Astrocyte (in vitro differentiated cells and primary cell): Measurements from ENCODE around the gene MEG3. TPM values are rescaled to one million over a fixed set of nuclear protein-coding genes. Genes with fewer than 3 reads are reported as not detected.

Source experiments
- DNase-seq: peaks from one replicate; pipeline ENCODE4 v3.0.0-alpha.2; 2010; ENCODE audit warnings: low read depth
- FAIRE-seq: peaks from 2 replicates; lab custom pipeline; 2011; peaks lifted over from hg19 to GRCh38; lab: Jason Lieb, UNC
- H2AFZ ChIP-seq: 2 replicates; pipeline ENCODE4 v1.6.0; 2012; ENCODE audit warnings: low read depth, low read length, inconsistent platforms
- H3K27ac ChIP-seq: 2 replicates; pipeline ENCODE4 v1.5.1; 2011; ENCODE audit warnings: low read depth, low read length, inconsistent platforms
- H3K27me3 ChIP-seq: 2 replicates; pipeline ENCODE4 v1.6.0; 2011; ENCODE audit warnings: low read length, inconsistent platforms; ENCODE audit not compliant: insufficient read depth
- H3K36me3 ChIP-seq: 2 replicates; pipeline ENCODE4 v1.5.1; 2011; ENCODE audit warnings: low read length, inconsistent platforms; ENCODE audit not compliant: insufficient read depth
- H3K4me1 ChIP-seq: 2 replicates; pipeline ENCODE4 v1.5.1; 2011; ENCODE audit warnings: low read length, inconsistent platforms; ENCODE audit not compliant: insufficient read depth
- H3K4me2 ChIP-seq: 2 replicates; pipeline ENCODE4 v1.6.0; 2012; ENCODE audit warnings: low read length, inconsistent platforms
- H3K4me3 ChIP-seq: 2 replicates; pipeline ENCODE4 v1.5.1; 2011; ENCODE audit warnings: low read depth, mild to moderate bottlenecking, low read length, inconsistent platforms; ENCODE audit not compliant: insufficient read depth
- H3K79me2 ChIP-seq: 2 replicates; pipeline ENCODE4 v1.6.0; 2012; ENCODE audit warnings: mild to moderate bottlenecking, low read length, inconsistent platforms; ENCODE audit not compliant: insufficient read depth
- H3K9ac ChIP-seq: 2 replicates; pipeline ENCODE4 v1.6.0; 2012; ENCODE audit warnings: mild to moderate bottlenecking, low read length, inconsistent platforms
- H3K9me3 ChIP-seq: 2 replicates; pipeline ENCODE4 v1.5.1; 2012; ENCODE audit warnings: low read depth, mild to moderate bottlenecking, low read length, inconsistent platforms; ENCODE audit not compliant: insufficient read depth
- H4K20me1 ChIP-seq: 2 replicates; pipeline ENCODE4 v1.6.0; 2012; ENCODE audit warnings: low read length, inconsistent platforms; ENCODE audit not compliant: insufficient read depth
- H3K27ac Mint-ChIP-seq: one replicate; pipeline ENCODE4 v1.8.0; 2021; ENCODE audit warnings: mild to moderate bottlenecking, mixed read lengths; ENCODE audit not compliant: unreplicated experiment
- H3K27me3 Mint-ChIP-seq: one replicate; pipeline ENCODE4 v1.8.0; 2021; ENCODE audit warnings: low read depth, mixed read lengths; ENCODE audit not compliant: unreplicated experiment
- H3K36me3 Mint-ChIP-seq: one replicate; pipeline ENCODE4 v1.8.0; 2021; ENCODE audit warnings: low read depth, mixed read lengths; ENCODE audit not compliant: unreplicated experiment
- H3K4me1 Mint-ChIP-seq: one replicate; pipeline ENCODE4 v1.8.0; 2021; ENCODE audit warnings: low read depth, mixed read lengths; ENCODE audit not compliant: unreplicated experiment
- H3K4me3 Mint-ChIP-seq: one replicate; pipeline ENCODE4 v1.8.0; 2021; ENCODE audit warnings: mild to moderate bottlenecking, moderate library complexity, mixed read lengths; ENCODE audit not compliant: unreplicated experiment
- H3K9me3 Mint-ChIP-seq: one replicate; pipeline ENCODE4 v1.8.0; 2021; ENCODE audit warnings: mild to moderate bottlenecking, mixed read lengths; ENCODE audit not compliant: unreplicated experiment
- CTCF ChIP-seq: IDR thresholded peaks from 2 replicates; pipeline ENCODE4 v1.5.1; 2011; ENCODE audit warnings: low read depth, mild to moderate bottlenecking, inconsistent platforms, low read length, moderate library complexity; ENCODE audit not compliant: insufficient read depth
- EZH2 ChIP-seq: IDR thresholded peaks from 2 replicates; pipeline ENCODE4 v1.6.1; 2012; ENCODE audit warnings: mild to moderate bottlenecking, low read length, inconsistent platforms; ENCODE audit not compliant: insufficient read depth
- total RNA-seq: library from RNA; stranded (reverse); gene quantifications from 2 replicates; pipeline ENCODE4 v1.2.1, GENCODE V29; 2021

MEG3 gene
- total RNA-seq, 1 donor from 2014 or later, result not detected

GRCh38 chr14:100832311-100832960, 6.5 kb downstream of the MEG3 start:
- FAIRE-seq, result no peak
- H3K4me3 ChIP-seq, result no peak overlapping the region
- peaks cover 95% of the 10 kb centered on the region for H4K20me1 ChIP-seq
- H3K4me2 ChIP-seq, result peak overlapping the region; percentile 5
- Mint-ChIP-seq H3K27me3 (peaks cover 30% of the 10 kb centered on the region), H3K4me1 (peaks cover 1% of the 10 kb centered on the region), H3K4me3 (no peak overlapping the region), H3K27ac (no peak overlapping the region), H3K36me3 (peaks cover under 1% of the 10 kb centered on the region), H3K9me3 (peaks cover 11% of the 10 kb centered on the region)
- no peak for TF ChIP-seq EZH2
- no peaks in the 10 kb centered on the region for H3K9me3 ChIP-seq
- no peak overlapping the region for H2AFZ ChIP-seq
- no peak for DNase-seq
- peaks cover 32% of the 10 kb centered on the region for H3K36me3 ChIP-seq
- H3K27ac ChIP-seq, result no peak overlapping the region
- no peak overlapping the region for H3K9ac ChIP-seq
- H3K27me3 ChIP-seq, result no peaks in the 10 kb centered on the region
- peaks cover 10% of the 10 kb centered on the region for H3K4me1 ChIP-seq
- H3K79me2 ChIP-seq, result peaks cover 91% of the 10 kb centered on the region

- H4K20me1 ChIP-seq, result peaks cover 98% of the 10 kb centered on the region
- no peaks in the 10 kb centered on the region for H3K36me3 Mint-ChIP-seq
- H3K4me3 Mint-ChIP-seq, result no peak overlapping the region
- H3K4me1 Mint-ChIP-seq, result peaks cover 5% of the 10 kb centered on the region
- no peaks in the 10 kb centered on the region for H3K9me3 ChIP-seq
- no peak for DNase-seq
- peaks cover 92% of the 10 kb centered on the region for H3K79me2 ChIP-seq
- no peak overlapping the region for H3K27ac Mint-ChIP-seq
- no peaks in the 10 kb centered on the region for H3K27me3 ChIP-seq
- no peak for FAIRE-seq
- H2AFZ ChIP-seq, result no peak overlapping the region
- H3K4me3 ChIP-seq, result no peak overlapping the region
- peaks cover 16% of the 10 kb centered on the region for H3K4me1 ChIP-seq
- H3K27me3 Mint-ChIP-seq, result peaks cover 35% of the 10 kb centered on the region
- no peak overlapping the region for H3K27ac ChIP-seq
- H3K4me2 ChIP-seq, result no peak overlapping the region
- H3K36me3 ChIP-seq, result peaks cover 36% of the 10 kb centered on the region
- TF ChIP-seq CTCF (no peak), EZH2 (no peak)
- no peak overlapping the region for H3K9ac ChIP-seq
- H3K9me3 Mint-ChIP-seq, result peaks cover 5% of the 10 kb centered on the region
Measured at GRCh38 chr14:100834082-100834793, 8.3 kb downstream of the MEG3 start.

GRCh38 chr14:100834794-100835547, 9.1 kb downstream of the MEG3 start:
- H3K27me3 Mint-ChIP-seq, result peaks cover 31% of the 10 kb centered on the region
- no peak overlapping the region for H3K4me2 ChIP-seq
- no peaks in the 10 kb centered on the region for H3K27me3 ChIP-seq
- H3K27ac Mint-ChIP-seq, result no peak overlapping the region
- no peaks in the 10 kb centered on the region for H3K36me3 Mint-ChIP-seq
- H3K9ac ChIP-seq, result no peak overlapping the region
- H3K9me3 Mint-ChIP-seq, result peaks cover 5% of the 10 kb centered on the region
- H3K4me3 ChIP-seq, result no peak overlapping the region
- TF ChIP-seq EZH2 (no peak), CTCF (no peak)
- H2AFZ ChIP-seq, result no peak overlapping the region
- peaks cover 19% of the 10 kb centered on the region for H3K4me1 ChIP-seq
- H3K4me1 Mint-ChIP-seq, result peaks cover 5% of the 10 kb centered on the region
- H3K79me2 ChIP-seq, result peaks cover 92% of the 10 kb centered on the region
- DNase-seq (no peak), FAIRE-seq (no peak)
- H3K9me3 ChIP-seq, result no peaks in the 10 kb centered on the region
- no peak overlapping the region for H3K27ac ChIP-seq
- peaks cover 30% of the 10 kb centered on the region for H3K36me3 ChIP-seq
- H4K20me1 ChIP-seq, result peaks cover 98% of the 10 kb centered on the region
- no peak overlapping the region for H3K4me3 Mint-ChIP-seq
